BLaER1 (cell line): ENCODE results near the gene KRTAP4-16.
"Not testable (repeated sequence)": the region's sequence is repeated elsewhere in the genome, so short reads cannot be mapped to it uniquely, and the experiment has no call there.

Source experiments
- H3K27ac ChIP-seq: shearing (Covaris generic); formaldehyde crosslinking; 2 replicates; pipeline ENCODE4 v1.8.1; 2022
- H3K27me3 ChIP-seq: shearing (Covaris generic); formaldehyde crosslinking; 2 replicates; pipeline ENCODE4 v1.8.1; 2022
- H3K36me3 ChIP-seq: shearing (Covaris generic); formaldehyde crosslinking; 2 replicates; pipeline ENCODE4 v1.8.1; 2022
- H3K4me1 ChIP-seq: shearing (Covaris generic); formaldehyde crosslinking; 2 replicates; pipeline ENCODE4 v1.8.1; 2022
- H3K4me2 ChIP-seq: shearing (Covaris generic); formaldehyde crosslinking; 2 replicates; pipeline ENCODE4 v1.8.1; 2022
- H3K4me3 ChIP-seq: shearing (Covaris generic); formaldehyde crosslinking; 2 replicates; pipeline ENCODE4 v1.8.1; 2022
- H3K9ac ChIP-seq: shearing (Covaris generic); formaldehyde crosslinking; 2 replicates; pipeline ENCODE4 v1.8.1; 2022
- H3K9me3 ChIP-seq: shearing (Covaris generic); formaldehyde crosslinking; 2 replicates; pipeline ENCODE4 v1.8.1; 2022
- H4K20me1 ChIP-seq: shearing (Covaris generic); formaldehyde crosslinking; 2 replicates; pipeline ENCODE4 v1.8.1; 2022
- Cebpa-rat ChIP-seq: shearing (Covaris generic); IDR thresholded peaks from 2 replicates; pipeline ENCODE4 v1.8.1; 2022

The KRTAP4-16 gene

DNA sequence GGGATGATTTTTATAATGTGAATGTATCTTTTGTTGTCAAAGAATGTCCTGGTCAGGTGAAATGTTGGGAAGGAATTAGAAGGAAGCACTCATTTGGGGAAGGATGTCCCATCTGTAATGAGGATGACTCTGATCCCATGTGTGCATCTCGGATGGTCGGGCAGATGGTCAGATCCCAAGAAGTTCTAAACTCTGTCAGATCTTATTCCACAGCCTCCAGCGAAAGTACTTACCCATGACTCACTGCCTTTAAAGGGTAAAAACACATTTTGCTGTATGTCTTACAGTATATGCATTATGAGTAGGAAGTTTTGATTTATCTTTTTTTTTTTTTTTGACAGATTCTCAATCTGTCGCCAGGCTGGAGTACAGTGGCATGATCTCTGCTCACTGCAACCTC is 16.7 kb upstream of the KRTAP4-16 start:
- Histone ChIP-seq H3K27me3 (no peaks in the 10 kb centered on the region), H3K9ac (no peak overlapping the region), H3K9me3 (peaks cover 34% of the 10 kb centered on the region), H3K36me3 (no peaks in the 10 kb centered on the region), H3K4me1 (peaks cover 38% of the 10 kb centered on the region), H3K4me3 (no peak overlapping the region), H3K27ac (no peak overlapping the region), H4K20me1 (no peaks in the 10 kb centered on the region), H3K4me2 (no peak overlapping the region)
- TF ChIP-seq Cebpa-rat: no peak

- H3K4me3 ChIP-seq, H4K20me1 ChIP-seq, H3K36me3 ChIP-seq, H3K9ac ChIP-seq, H3K27me3 ChIP-seq, H3K4me2 ChIP-seq: not testable (repeated sequence)
- Histone ChIP-seq H3K9me3 (peaks cover 34% of the 10 kb centered on the region), H3K4me1 (peaks cover 31% of the 10 kb centered on the region), H3K27ac (peak within 1 kb of the TSS; percentile 38; the same call in 1 of the 2 replicates)
Measured at GRCh38 chr17:41117846-41118386, 15.9 kb upstream of the KRTAP4-16 start, which contains the start of gene KRTAP4-11. KRTAP4-11 (minus strand) TSS chr17:41118373; CDS start chr17:41118315, 58 bp downstream.

GRCh38 chr17:41116297-41116696 is 14.3 kb upstream of the KRTAP4-16 start:
- no peaks in the 10 kb centered on the region for H3K27me3 ChIP-seq
- TF ChIP-seq Cebpa-rat: no peak
- no peak overlapping the region for H3K9ac ChIP-seq
- H3K27ac ChIP-seq: no peak overlapping the region
- H4K20me1 ChIP-seq: no peaks in the 10 kb centered on the region
- peaks cover 35% of the 10 kb centered on the region for H3K9me3 ChIP-seq
- no peak overlapping the region for H3K4me3 ChIP-seq
- H3K36me3 ChIP-seq: no peaks in the 10 kb centered on the region
- H3K4me1 ChIP-seq: peaks cover 30% of the 10 kb centered on the region
- peak overlapping the region; percentile 2; the same call in 1 of the 2 replicates for H3K4me2 ChIP-seq

GRCh38 chr17:41111151-41111885 is 9.3 kb upstream of the KRTAP4-16 start:
- Histone ChIP-seq H3K27ac (no peak overlapping the region), H3K4me3 (no peak overlapping the region), H3K4me2 (no peak overlapping the region), H3K27me3 (no peaks in the 10 kb centered on the region), H3K9ac (no peak overlapping the region), H3K4me1 (peaks cover 14% of the 10 kb centered on the region), H3K36me3 (no peaks in the 10 kb centered on the region), H4K20me1 (no peaks in the 10 kb centered on the region), H3K9me3 (peaks cover 36% of the 10 kb centered on the region)
- no peak for TF ChIP-seq Cebpa-rat

GRCh38 chr17:41108728-41109386 is 6.8 kb upstream of the KRTAP4-16 start:
- not testable (repeated sequence) for H3K9ac ChIP-seq, H3K27me3 ChIP-seq, H4K20me1 ChIP-seq, H3K27ac ChIP-seq, H3K36me3 ChIP-seq, H3K4me3 ChIP-seq
- Histone ChIP-seq H3K4me1 (peaks cover 13% of the 10 kb centered on the region), H3K4me2 (peak overlapping the region; percentile 47; the same call in 1 of the 2 replicates), H3K9me3 (peaks cover 26% of the 10 kb centered on the region)

GRCh38 chr17:41107941-41108450 is 6.0 kb upstream of the KRTAP4-16 start:
- no peak overlapping the region for H3K4me3 ChIP-seq
- H3K9ac ChIP-seq: no peak overlapping the region
- H3K27ac ChIP-seq: no peak overlapping the region
- H3K27me3 ChIP-seq: no peaks in the 10 kb centered on the region
- H3K4me1 ChIP-seq: peaks cover 13% of the 10 kb centered on the region
- H3K36me3 ChIP-seq: no peaks in the 10 kb centered on the region
- peak overlapping the region; percentile 47 for H3K4me2 ChIP-seq
- no peaks in the 10 kb centered on the region for H4K20me1 ChIP-seq
- no peak for TF ChIP-seq Cebpa-rat
- H3K9me3 ChIP-seq: peaks cover 17% of the 10 kb centered on the region

DNA sequence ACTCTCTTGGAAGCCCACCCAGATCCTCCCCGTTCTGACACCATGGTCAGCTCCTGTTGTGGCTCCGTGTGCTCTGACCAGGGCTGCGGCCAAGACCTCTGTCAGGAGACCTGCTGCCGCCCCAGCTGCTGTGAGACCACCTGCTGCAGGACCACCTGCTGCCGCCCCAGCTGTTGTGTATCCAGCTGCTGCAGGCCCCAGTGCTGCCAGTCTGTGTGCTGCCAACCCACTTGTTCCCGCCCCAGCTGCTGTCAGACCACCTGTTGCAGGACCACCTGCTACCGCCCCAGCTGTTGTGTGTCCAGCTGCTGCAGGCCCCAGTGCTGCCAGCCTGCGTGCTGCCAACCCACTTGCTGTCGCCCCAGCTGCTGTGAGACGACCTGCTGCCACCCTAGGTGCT is 3.3 kb upstream of the KRTAP4-16 start, which contains the start of gene KRTAP4-9:
Gene KRTAP4-9 (plus strand): TSS at position 43 of the 400 bp plus-strand sequence. CDS start 0 bp downstream, at position 43.
- not testable (repeated sequence) for H3K27me3 ChIP-seq, H3K36me3 ChIP-seq, H4K20me1 ChIP-seq, H3K9me3 ChIP-seq, H3K27ac ChIP-seq, H3K4me2 ChIP-seq, H3K9ac ChIP-seq, H3K4me3 ChIP-seq
- H3K4me1 ChIP-seq: peaks cover 18% of the 10 kb centered on the region

DNA sequence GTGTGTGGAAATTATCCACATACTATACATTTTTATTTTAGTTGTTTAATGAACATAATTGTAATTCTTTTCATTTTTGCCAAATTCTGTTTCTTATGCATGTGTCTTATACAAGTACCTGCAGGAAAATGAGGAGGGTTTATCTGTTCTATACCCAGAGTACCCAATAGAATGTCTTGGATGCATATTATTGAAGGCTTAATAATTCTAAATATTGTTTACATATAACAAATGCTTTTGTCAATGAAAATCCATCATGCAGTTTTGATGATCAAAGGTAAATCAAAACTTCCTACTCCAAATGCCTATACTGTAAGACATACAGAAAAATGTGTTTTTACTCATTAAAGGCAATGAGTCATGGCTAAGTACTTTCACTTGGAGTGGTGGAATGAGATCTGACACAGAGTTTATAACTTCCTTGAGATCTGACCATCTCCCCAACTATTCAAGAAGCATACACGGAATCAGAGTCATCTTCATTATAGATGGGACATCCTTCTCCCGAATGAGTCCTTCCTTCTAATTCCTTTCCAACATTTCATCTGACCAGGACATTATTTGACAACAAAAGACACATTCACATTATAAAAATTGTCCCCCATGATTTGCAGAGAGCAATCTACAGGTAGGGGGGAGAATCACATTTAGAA is 2.5 kb upstream of the KRTAP4-16 start:
- H3K9me3 ChIP-seq, H3K4me2 ChIP-seq, H3K27ac ChIP-seq: not testable (repeated sequence)

GRCh38 chr17:41103896-41104295 is 1.9 kb upstream of the KRTAP4-16 start:
- Histone ChIP-seq H3K4me1 (peaks cover 25% of the 10 kb centered on the region), H3K9ac (no peak overlapping the region), H3K9me3 (no peaks in the 10 kb centered on the region), H4K20me1 (no peaks in the 10 kb centered on the region), H3K4me2 (no peak overlapping the region), H3K4me3 (no peak overlapping the region), H3K36me3 (no peaks in the 10 kb centered on the region), H3K27me3 (no peaks in the 10 kb centered on the region), H3K27ac (no peak overlapping the region)
- no peak for TF ChIP-seq Cebpa-rat

More for the DNA sequence above, 2.5 kb upstream of the KRTAP4-16 start:
- H3K9ac ChIP-seq, H3K4me3 ChIP-seq, H4K20me1 ChIP-seq, H3K36me3 ChIP-seq, H3K27me3 ChIP-seq: not testable (repeated sequence)
- peaks cover 25% of the 10 kb centered on the region for H3K4me1 ChIP-seq

GRCh38 chr17:41099682-41100480 is 2.1 kb downstream of the KRTAP4-16 start:
- Histone ChIP-seq H3K4me1 (peaks cover 13% of the 10 kb centered on the region), H3K4me2 (peak overlapping the region; percentile 61)
- not testable (repeated sequence) for H4K20me1 ChIP-seq, H3K27ac ChIP-seq, H3K9me3 ChIP-seq, H3K27me3 ChIP-seq, H3K9ac ChIP-seq, H3K36me3 ChIP-seq, H3K4me3 ChIP-seq
